ENCODE data around the gene NRGN. TPM values are rescaled to one million over a fixed set of nuclear protein-coding genes. Genes with fewer than 3 reads are reported as not detected.

Gene NRGN
- total RNA-seq (10 to 100 TPM; 29.0 to 61.2 (median 46.5) TPM), polyA plus RNA-seq (10 to 100 TPM; 12.7 to 24.2 (median 15.9) TPM)
- long read RNA-seq, donor 1, partial matches to known transcripts, result 17 of 71 reads
- long read RNA-seq, donor 1, other reads (novel, unspliced or antisense), result 54 of 71 reads
- long read RNA-seq, donor 2, partial matches to known transcripts, result 0 of 35 reads
- long read RNA-seq, donor 2, other reads (novel, unspliced or antisense), result 35 of 35 reads

GRCh38 chr11:124739479-124740276 lies at the start of gene NRGN:
Gene NRGN (plus strand): TSS chr11:124739942. CDS start chr11:124740085, 143 bp downstream.
- peaks cover 0 to 31% (median 0%) of the 10 kb centered on the region in 7 donors for H3K27me3 ChIP-seq (replicated peaks in 1 of 7)
- intact Hi-C loops (cut with DNase I; ENCODE audit: low total_unique reads), result no loop called here
- H3K27ac ChIP-seq, result peak within 1 kb of the TSS in 4 of 8 donors; percentile 32 to 73 (median 52)

GRCh38 chr11:124693142-124693541 lies 46.6 kb upstream of the NRGN start:
- Histone ChIP-seq H3K27ac (no peak overlapping the region), H3K4me3 (no peak overlapping the region), H3K36me3 (no peaks in the 10 kb centered on the region), H3K27me3 (replicated peaks in 1 of 7) (no peaks in the 10 kb centered on the region), H3K4me1 (no peaks in the 10 kb centered on the region), H3K9me3 (no peaks in the 10 kb centered on the region)
- TF ChIP-seq POLR2AphosphoS5 (IDR thresholded peaks at IDR 0.05), result no peak
- TF ChIP-seq POLR2A (IDR thresholded peaks at IDR 0.05), result no peak
- TF ChIP-seq CTCF (IDR thresholded peaks at IDR 0.05 in 8 of 11, conservative IDR thresholded peaks at IDR 0.05 in 3 of 11), result no peak
- intact Hi-C loops (cut with DNase I; ENCODE audit: low total_unique reads), result no loop called here
- DNase-seq, result no peak
- WGBS, 5 donors, result 93 to 100% (median 95%) methylated on average over 2 of the region's 2 CpGs

More at GRCh38 chr11:124739479-124740276, at the start of gene NRGN:
- WGBS, 5 donors, result 1 to 4% (median 2%) methylated on average over 32 to 59 of the region's 59 CpGs
- TF ChIP-seq POLR2A (IDR thresholded peaks at IDR 0.05) (no peak), POLR2AphosphoS5 (IDR thresholded peaks at IDR 0.05) (peak in 2 of 3 donors; percentile 68 to 71), CTCF (IDR thresholded peaks at IDR 0.05 in 8 of 11, conservative IDR thresholded peaks at IDR 0.05 in 3 of 11) (peak in 2 of 11 experiments; percentile 17 to 23)
- Histone ChIP-seq H3K4me1 (peaks cover 9 to 43% (median 18%) of the 10 kb centered on the region in 6 donors), H3K9me3 (no peaks in the 10 kb centered on the region), H3K4me3 (peak within 1 kb of the TSS; percentile 51 to 79 (median 61)), H3K36me3 (no peaks in the 10 kb centered on the region)
- DNase-seq, result peak; percentile 96

DNA sequence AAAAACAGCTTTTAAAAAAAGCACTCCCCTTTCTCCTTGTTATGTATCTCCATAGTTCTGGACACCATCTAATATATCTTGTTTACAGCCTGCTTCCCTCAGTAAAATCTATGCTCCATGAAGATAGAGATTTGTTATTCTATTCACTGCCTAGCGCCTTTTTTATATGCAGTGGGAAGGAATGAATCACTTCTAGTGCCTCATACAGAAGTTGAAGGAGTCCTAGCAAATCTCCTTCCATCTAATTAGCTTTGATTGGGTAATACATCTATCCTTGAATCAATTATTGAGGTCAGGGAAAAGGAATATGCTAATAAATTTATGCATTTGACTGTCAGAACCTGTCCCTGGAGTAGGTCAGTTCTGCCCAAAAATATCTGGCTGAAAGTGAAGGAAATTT lies 40.2 kb upstream of the NRGN start:
- intact Hi-C loops (cut with DNase I; ENCODE audit: low total_unique reads), result no loop called here
- no peak for DNase-seq
- no peaks in the 10 kb centered on the region for H3K4me1 ChIP-seq
- no peak overlapping the region for H3K27ac ChIP-seq
- TF ChIP-seq POLR2A (IDR thresholded peaks at IDR 0.05) (no peak), POLR2AphosphoS5 (IDR thresholded peaks at IDR 0.05) (no peak)
- H3K27me3 ChIP-seq (replicated peaks in 1 of 7), result peaks cover 0 to 3% (median 0%) of the 10 kb centered on the region in 7 donors
- peaks cover 0 to 8% (median 0%) of the 10 kb centered on the region in 8 donors for H3K9me3 ChIP-seq
- H3K4me3 ChIP-seq, result no peak overlapping the region
- 72 to 97% (median 77%) methylated on average over 1 of the region's 1 CpG for WGBS, 5 donors
- H3K36me3 ChIP-seq, result no peaks in the 10 kb centered on the region

DNA sequence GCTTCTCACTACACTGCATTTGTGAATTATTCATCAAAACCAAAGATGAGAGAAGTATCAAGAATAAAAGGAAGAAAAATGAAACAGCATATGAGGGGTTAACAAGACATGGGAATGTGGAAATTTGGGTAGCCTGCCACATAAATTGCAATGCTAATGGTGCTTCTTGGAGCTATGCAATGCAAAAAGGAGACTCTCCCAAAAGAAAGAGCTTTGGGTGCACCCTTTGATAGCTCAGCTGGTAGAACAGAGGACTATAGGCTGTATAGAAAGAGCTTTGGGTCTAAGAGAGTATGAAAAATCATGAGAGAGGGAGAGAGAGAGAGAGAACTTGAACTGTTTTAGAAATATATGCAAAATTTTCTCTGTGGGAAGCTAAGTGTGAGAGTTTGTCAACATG lies 39.7 kb upstream of the NRGN start:
- intact Hi-C loops (cut with DNase I; ENCODE audit: low total_unique reads), result no loop called here
- peaks cover 0 to 8% (median 0%) of the 10 kb centered on the region in 8 donors for H3K9me3 ChIP-seq
- TF ChIP-seq POLR2AphosphoS5 (IDR thresholded peaks at IDR 0.05) (no peak), CTCF (IDR thresholded peaks at IDR 0.05 in 8 of 11, conservative IDR thresholded peaks at IDR 0.05 in 3 of 11) (no peak), POLR2A (IDR thresholded peaks at IDR 0.05) (no peak)
- H3K27ac ChIP-seq, result no peak overlapping the region
- peaks cover 0 to 4% (median 0%) of the 10 kb centered on the region in 7 donors for H3K27me3 ChIP-seq (replicated peaks in 1 of 7)
- H3K4me1 ChIP-seq, result no peaks in the 10 kb centered on the region
- no peak for DNase-seq
- no peaks in the 10 kb centered on the region for H3K36me3 ChIP-seq
- no peak overlapping the region for H3K4me3 ChIP-seq
